KBM-7 (cell line): ENCODE data around the gene CTPS2.
A peak's percentile ranks its signal among the peaks of the same experiment; 100 is the strongest.
"Not testable (repeated sequence)": the region's sequence is repeated elsewhere in the genome, so short reads cannot be mapped to it uniquely, and the experiment has no call there.

ENCODE experiments used
- DNase-seq: peaks from one replicate; pipeline ENCODE4 v3.0.0-alpha.2; 2015
- in situ Hi-C: fragments of 300-500 bp; cut with MboI; formaldehyde crosslinking; loops from 2 replicates; pipeline ENCODE4 v1.14.3; 2020; ENCODE audit warnings: low sequenced_read_pairs, low pct_unique_long_range_greater_than_20kb, mixed read lengths

The CTPS2 gene

GRCh38 chrX:16618422-16618821 is 94.0 kb downstream of the CTPS2 start:
- in situ Hi-C loops = no loop called here
- DNase-seq = no peak

- no peak for DNase-seq
- in situ Hi-C loops = no loop called here
Observed at GRCh38 chrX:16617382-16617781, 95.1 kb downstream of the CTPS2 start.

- no peak for DNase-seq
- in situ Hi-C loops = no loop called here
Observed at GRCh38 chrX:16612257-16612897, 100.1 kb downstream of the CTPS2 start.

GRCh38 chrX:16610654-16611053 is 101.8 kb downstream of the CTPS2 start:
- in situ Hi-C loops, DNase-seq: not testable (repeated sequence)

GRCh38 chrX:16610121-16610621 is 102.3 kb downstream of the CTPS2 start:
- no peak for DNase-seq
- in situ Hi-C loops = no loop called here

- in situ Hi-C loops = no loop called here
- no peak for DNase-seq
Observed at GRCh38 chrX:16606142-16606720, 106.2 kb downstream of the CTPS2 start.

GRCh38 chrX:16604337-16604736 is 108.1 kb downstream of the CTPS2 start:
- in situ Hi-C loops = no loop called here

GRCh38 chrX:16603822-16604221 is 108.6 kb downstream of the CTPS2 start:
- in situ Hi-C loops = no loop called here
- peak; percentile 21 for DNase-seq

More at GRCh38 chrX:16604337-16604736, 108.1 kb downstream of the CTPS2 start:
- no peak for DNase-seq

GRCh38 chrX:16603235-16603634 is 109.2 kb downstream of the CTPS2 start:
- in situ Hi-C loops, DNase-seq: not testable (repeated sequence)

- no peak for DNase-seq
- in situ Hi-C loops = no loop called here
Observed at GRCh38 chrX:16601885-16602284, 110.6 kb downstream of the CTPS2 start.

- in situ Hi-C loops = no loop called here
- DNase-seq = no peak
Observed at GRCh38 chrX:16594490-16594889, 118.0 kb downstream of the CTPS2 start.

- in situ Hi-C loops = no loop called here
- no peak for DNase-seq
Observed at GRCh38 chrX:16593801-16594200, 118.7 kb downstream of the CTPS2 start.

GRCh38 chrX:16592194-16592770 is 120.2 kb downstream of the CTPS2 start:
- no peak for DNase-seq
- in situ Hi-C loops = no loop called here

GRCh38 chrX:16589826-16590225 is 122.6 kb downstream of the CTPS2 start:
- in situ Hi-C loops = no loop called here
- no peak for DNase-seq

- in situ Hi-C loops = no loop called here
- DNase-seq = no peak
Observed at GRCh38 chrX:16589211-16589610, 123.3 kb downstream of the CTPS2 start.

GRCh38 chrX:16588266-16588665 is 124.2 kb downstream of the CTPS2 start:
- no peak for DNase-seq
- in situ Hi-C loops = no loop called here

GRCh38 chrX:16587836-16588235 is 124.6 kb downstream of the CTPS2 start:
- in situ Hi-C loops = no loop called here
- no peak for DNase-seq

GRCh38 chrX:16586377-16587112 is 125.9 kb downstream of the CTPS2 start:
- in situ Hi-C loops = no loop called here
- DNase-seq = no peak

GRCh38 chrX:16585486-16586376 is 126.7 kb downstream of the CTPS2 start:
- in situ Hi-C loops = no loop called here
- DNase-seq = no peak
